Panc1 (cell line): Measurements from ENCODE around the gene CRTC1.

Experiments used
- CTCF ChIP-seq: fragments of 450-650 bp; IDR thresholded peaks from 2 replicates; pipeline ENCODE4 v1.5.1; 2017; ENCODE audit warnings: mild to moderate bottlenecking
- POLR2AphosphoS5 ChIP-seq: IDR thresholded peaks from 2 replicates; pipeline ENCODE4 v1.6.1; 2012; ENCODE audit warnings: mild to moderate bottlenecking, low read depth, low read length, moderate library complexity

- TF ChIP-seq CTCF = no peak
- TF ChIP-seq POLR2AphosphoS5 = no peak
Observed at GRCh38 chr19:18785179-18786124, 102.0 kb downstream of the CRTC1 start.
